ENCODE results near the gene SIGLEC11. TPM values are rescaled to one million over a fixed set of nuclear protein-coding genes. Genes with fewer than 3 reads are reported as not detected.

SIGLEC11 gene
- total and polyA plus RNA-seq, 2 donors (not counting 3 experiments of a cell fraction or from before 2014, with no cell fraction given), result not detected

- no peaks in the 10 kb centered on the region for H3K9me1 ChIP-seq (replicated peaks; ENCODE audit: control insufficient read depth, extremely low read depth, insufficient read depth, low read length)
- no peaks in the 10 kb centered on the region for H3K79me2 ChIP-seq (ENCODE audit: control insufficient read depth, insufficient read depth, low read length)
- POLR2A ChIA-PET, result interaction anchor here (1.1 kb wide), 1 partner anchor 11 kb away, joined by 13 read pairs; no protein-coding TSS in a partner anchor
- no peaks in the 10 kb centered on the region for H4K20me1 ChIP-seq (replicated peaks; ENCODE audit: control insufficient read depth, extremely low read depth, insufficient read depth, low read length)
- no peak overlapping the region for H2AFZ ChIP-seq (ENCODE audit: low read depth, low read length)
- H3K4me1 ChIP-seq (ENCODE audit: control insufficient read depth, extremely low read depth, insufficient read depth, low read length), result no peaks in the 10 kb centered on the region
- H3K4me2 ChIP-seq (ENCODE audit: insufficient read depth, low read length), result no peak overlapping the region
- no peak for TF ChIP-seq MYC (IDR thresholded peaks at IDR 0.05; ENCODE audit: low read depth, low read length)
- no peak for TF ChIP-seq MAX (IDR thresholded peaks at IDR 0.05; ENCODE audit: insufficient read depth, insufficient read length)
- TF ChIP-seq FOS (IDR thresholded peaks at IDR 0.05; ENCODE audit: borderline replicate concordance, insufficient read depth, low read length), result peak; percentile 9
- no peak overlapping the region for H3K27ac ChIP-seq (ENCODE audit: insufficient read depth, low read depth, low read length)
- BruUV-seq (replicated peaks), result no TSS peak
- no peaks in the 10 kb centered on the region for H3K27me3 ChIP-seq (ENCODE audit: control insufficient read depth in 2 of 2, insufficient read depth in 2 of 2, low read length in 2 of 2)
- dilution Hi-C loops (cut with MboI; ENCODE audit: extremely low pct_ligation_motif_present, low sequenced_read_pairs) (no loop called here), intact Hi-C loops (cut with micrococcal nuclease) (no loop called here)
- no peak for FAIRE-seq
- no peak overlapping the region for H3K4me3 ChIP-seq (replicated peaks in 1 of 3; ENCODE audit: insufficient read depth in 1 of 3, low read depth in 1 of 3, low read length in 3 of 3)
- CTCF ChIA-PET, result interaction anchor here (0.9 to 2.2 kb wide), 2 partner anchors 31 to 52 kb away, joined by 3 to 8 read pairs; no protein-coding TSS in a partner anchor
- no peak for DNase-seq (ENCODE audit: low read depth, low spot score)
- H3K36me3 ChIP-seq (ENCODE audit: control insufficient read depth in 2 of 2, extremely low read depth in 1 of 2, insufficient read depth in 2 of 2, low read length in 2 of 2), result peaks cover 0 to 10% of the 10 kb centered on the region in 2 experiments
- no peak overlapping the region for H3K9ac ChIP-seq (replicated peaks; ENCODE audit: extremely low read depth, insufficient read depth, low read length)
- no peaks in the 10 kb centered on the region for H3K9me3 ChIP-seq (replicated peaks; ENCODE audit: control insufficient read depth, insufficient read depth, low read length)
These were observed 27.5 kb upstream of the SIGLEC11 start for GRCh38 chr19:49988433-49988832.

GRCh38 chr19:49988007-49988406 is 27.0 kb upstream of the SIGLEC11 start:
- no peak overlapping the region for H3K4me2 ChIP-seq (ENCODE audit: insufficient read depth, low read length)
- no peaks in the 10 kb centered on the region for H3K27me3 ChIP-seq (ENCODE audit: control insufficient read depth in 2 of 2, insufficient read depth in 2 of 2, low read length in 2 of 2)
- no peaks in the 10 kb centered on the region for H3K9me1 ChIP-seq (replicated peaks; ENCODE audit: control insufficient read depth, extremely low read depth, insufficient read depth, low read length)
- no peak overlapping the region for H3K9ac ChIP-seq (replicated peaks; ENCODE audit: extremely low read depth, insufficient read depth, low read length)
- no peak overlapping the region for H3K4me3 ChIP-seq (replicated peaks in 1 of 3; ENCODE audit: insufficient read depth in 1 of 3, low read depth in 1 of 3, low read length in 3 of 3)
- POLR2A ChIA-PET, result interaction anchor here (1.1 kb wide), 1 partner anchor 11 kb away, joined by 13 read pairs; no protein-coding TSS in a partner anchor
- no TSS peak for BruUV-seq (replicated peaks)
- TF ChIP-seq JUN (IDR thresholded peaks at IDR 0.05; ENCODE audit: borderline replicate concordance, insufficient read depth, insufficient read length, low read depth) (no peak), MYC (IDR thresholded peaks at IDR 0.05; ENCODE audit: low read depth, low read length) (no peak), FOS (IDR thresholded peaks at IDR 0.05; ENCODE audit: borderline replicate concordance, insufficient read depth, low read length) (no peak), CTCF (IDR thresholded peaks at IDR 0.05; ENCODE audit: extremely low read depth in 1 of 2, insufficient read depth in 1 of 2, low read depth in 1 of 2, low read length in 2 of 2) (no peak), POLR2AphosphoS5 (IDR thresholded peaks at IDR 0.05; ENCODE audit: insufficient read depth, low read depth, low read length) (no peak), POLR2A (IDR thresholded peaks at IDR 0.05; ENCODE audit: low read depth, low read length) (no peak), MAX (IDR thresholded peaks at IDR 0.05; ENCODE audit: insufficient read depth, insufficient read length) (no peak), EZH2 (IDR thresholded peaks at IDR 0.05; ENCODE audit: borderline replicate concordance, low read depth, low read length, severe bottlenecking) (no peak), GATA2 (IDR thresholded peaks at IDR 0.05; ENCODE audit: insufficient read depth, insufficient read length, low read depth, low read length) (no peak)
- intact Hi-C loops (cut with micrococcal nuclease) (no loop called here), dilution Hi-C loops (cut with MboI; ENCODE audit: extremely low pct_ligation_motif_present, low sequenced_read_pairs) (no loop called here)
- no peak for DNase-seq (ENCODE audit: low read depth, low spot score)
- H3K79me2 ChIP-seq (ENCODE audit: control insufficient read depth, insufficient read depth, low read length), result no peaks in the 10 kb centered on the region
- H3K27ac ChIP-seq (ENCODE audit: insufficient read depth, low read depth, low read length), result no peak overlapping the region
- H2AFZ ChIP-seq (ENCODE audit: low read depth, low read length), result no peak overlapping the region
- H4K20me1 ChIP-seq (replicated peaks; ENCODE audit: control insufficient read depth, extremely low read depth, insufficient read depth, low read length), result no peaks in the 10 kb centered on the region
- FAIRE-seq, result no peak
- peaks cover 0 to 10% of the 10 kb centered on the region in 2 experiments for H3K36me3 ChIP-seq (ENCODE audit: control insufficient read depth in 2 of 2, extremely low read depth in 1 of 2, insufficient read depth in 2 of 2, low read length in 2 of 2)
- CTCF ChIA-PET, result interaction anchor here (0.9 to 2.2 kb wide), 3 partner anchors 12 to 51 kb away, joined by 3 to 8 read pairs (median 3); no protein-coding TSS in a partner anchor
- H3K4me1 ChIP-seq (ENCODE audit: control insufficient read depth, extremely low read depth, insufficient read depth, low read length), result no peaks in the 10 kb centered on the region
- no peaks in the 10 kb centered on the region for H3K9me3 ChIP-seq (replicated peaks; ENCODE audit: control insufficient read depth, insufficient read depth, low read length)

All from endothelial cell of umbilical vein (primary cell).